LNCaP clone FGC (cell line): ENCODE results near the gene BCAT1.

Source experiments
- DNase-seq: peaks from one replicate; pipeline ENCODE4 v3.0.0-alpha.2; 2011; ENCODE audit warnings: low read depth
- H3K4me3 ChIP-seq: 2 replicates; pipeline ENCODE4 v1.5.1; 2011; ENCODE audit warnings: mild to moderate bottlenecking, low read depth, low read length, control low read depth
- TF ChIP-seq, protein P1 (sequence below): IDR thresholded peaks from 2 replicates; pipeline ENCODE4 v1.5.1; 2012; ENCODE audit warnings: mild to moderate bottlenecking; ENCODE audit not compliant: control insufficient read depth, insufficient read depth; ENCODE audit errors: extremely low read depth

The BCAT1 gene

DNA sequence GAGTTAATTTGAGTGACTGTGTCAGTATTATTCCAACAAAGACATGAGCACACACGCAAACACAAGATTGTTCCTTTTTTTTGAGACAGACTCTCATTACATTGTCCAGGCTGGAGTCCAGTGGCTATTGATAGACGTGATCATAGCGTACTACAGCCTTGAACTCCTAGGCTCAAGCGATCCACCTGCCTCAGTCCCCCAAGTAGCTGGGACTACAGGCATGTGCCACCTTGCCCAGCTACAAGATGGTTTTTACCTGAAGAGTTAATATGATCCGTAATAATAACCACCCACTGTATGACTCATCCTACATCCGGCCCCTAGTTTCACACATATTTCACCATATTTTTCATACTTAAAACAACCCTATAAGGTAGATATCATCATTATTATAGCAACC is 26.8 kb downstream of the BCAT1 start:
- no peak for DNase-seq
- H3K4me3 ChIP-seq = no peak overlapping the region
- TF ChIP-seq, protein P1, sequence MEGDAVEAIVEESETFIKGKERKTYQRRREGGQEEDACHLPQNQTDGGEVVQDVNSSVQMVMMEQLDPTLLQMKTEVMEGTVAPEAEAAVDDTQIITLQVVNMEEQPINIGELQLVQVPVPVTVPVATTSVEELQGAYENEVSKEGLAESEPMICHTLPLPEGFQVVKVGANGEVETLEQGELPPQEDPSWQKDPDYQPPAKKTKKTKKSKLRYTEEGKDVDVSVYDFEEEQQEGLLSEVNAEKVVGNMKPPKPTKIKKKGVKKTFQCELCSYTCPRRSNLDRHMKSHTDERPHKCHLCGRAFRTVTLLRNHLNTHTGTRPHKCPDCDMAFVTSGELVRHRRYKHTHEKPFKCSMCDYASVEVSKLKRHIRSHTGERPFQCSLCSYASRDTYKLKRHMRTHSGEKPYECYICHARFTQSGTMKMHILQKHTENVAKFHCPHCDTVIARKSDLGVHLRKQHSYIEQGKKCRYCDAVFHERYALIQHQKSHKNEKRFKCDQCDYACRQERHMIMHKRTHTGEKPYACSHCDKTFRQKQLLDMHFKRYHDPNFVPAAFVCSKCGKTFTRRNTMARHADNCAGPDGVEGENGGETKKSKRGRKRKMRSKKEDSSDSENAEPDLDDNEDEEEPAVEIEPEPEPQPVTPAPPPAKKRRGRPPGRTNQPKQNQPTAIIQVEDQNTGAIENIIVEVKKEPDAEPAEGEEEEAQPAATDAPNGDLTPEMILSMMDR = no peak

DNA sequence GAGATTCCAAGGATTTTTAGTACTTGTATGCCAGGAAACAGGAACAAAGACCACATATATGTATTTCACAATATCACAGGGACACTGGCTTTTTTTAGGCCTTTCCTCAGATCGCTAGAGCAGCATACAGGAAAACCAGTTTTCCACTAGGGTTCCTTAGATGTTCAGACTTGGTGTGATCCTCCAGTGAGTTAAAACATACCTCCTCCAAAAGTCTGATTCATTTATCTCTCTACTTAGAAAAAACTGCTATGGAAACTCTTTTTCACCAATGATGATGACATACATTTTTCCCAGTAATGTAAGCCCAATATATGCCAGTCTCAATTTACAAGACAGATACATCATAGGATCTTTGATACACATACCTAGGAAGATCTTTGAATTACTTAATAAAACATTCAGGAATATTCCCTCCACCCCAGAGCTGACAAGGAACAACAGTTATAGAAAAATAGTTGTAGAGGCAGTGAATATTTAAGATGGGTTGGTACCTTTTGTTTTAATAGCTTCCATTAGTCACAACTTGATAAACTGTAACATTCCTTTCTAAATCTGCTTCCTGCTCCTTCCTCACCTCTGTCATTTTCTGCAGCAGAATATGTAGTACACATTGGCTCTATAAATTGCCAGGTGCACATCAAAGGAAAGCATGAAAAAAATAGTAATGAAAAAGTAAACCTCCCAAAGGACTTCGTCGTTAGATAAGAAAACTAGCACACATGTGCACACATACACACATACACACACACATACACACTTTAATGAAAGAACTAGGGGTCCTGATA is 27.5 kb downstream of the BCAT1 start:
- no peak overlapping the region for H3K4me3 ChIP-seq
- DNase-seq = no peak
- TF ChIP-seq, protein P1 = no peak

DNA sequence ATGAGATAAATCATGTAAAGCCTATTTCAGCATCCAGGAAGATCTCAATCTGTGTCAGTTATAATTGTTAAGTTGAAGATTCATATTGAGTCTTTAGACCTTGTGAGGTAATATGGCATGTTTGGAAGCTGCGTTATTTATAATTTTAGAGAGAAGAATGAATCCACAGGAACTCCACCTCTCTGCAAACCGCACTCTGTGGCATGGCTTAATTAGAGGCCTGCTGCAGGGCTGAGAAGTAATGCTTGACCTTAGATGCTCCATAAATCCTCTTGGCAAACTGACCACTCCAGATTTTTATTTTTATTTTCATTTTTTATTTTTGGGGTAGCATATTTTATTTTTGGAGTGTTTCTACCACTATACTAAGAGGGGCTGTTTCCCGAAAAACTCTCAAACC is 28.8 kb downstream of the BCAT1 start:
- TF ChIP-seq, protein P1 = no peak
- DNase-seq = no peak
- H3K4me3 ChIP-seq = no peak overlapping the region

- H3K4me3 ChIP-seq = no peak overlapping the region
- DNase-seq = no peak
- TF ChIP-seq, protein P1 = no peak
Measured at GRCh38 chr12:24919346-24920001, 29.4 kb downstream of the BCAT1 start.

DNA sequence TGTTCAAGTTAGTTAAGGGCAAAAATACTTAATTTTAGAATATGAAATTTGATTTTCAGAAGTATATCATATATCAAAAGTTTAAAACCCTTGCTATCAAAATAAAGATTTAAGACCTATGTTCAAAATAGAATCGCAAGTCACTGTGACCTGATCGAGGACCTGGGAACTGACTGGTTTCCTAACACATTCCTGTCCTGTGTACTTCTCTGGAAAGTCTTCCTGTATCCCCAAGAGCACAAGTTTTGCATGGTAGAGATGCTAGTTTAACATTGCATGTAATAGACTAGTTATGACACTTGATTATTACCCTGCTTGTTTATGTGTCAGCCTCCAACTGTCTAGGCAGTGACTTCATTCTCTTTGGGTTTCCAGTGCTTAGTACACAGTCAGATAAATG is 30.3 kb downstream of the BCAT1 start:
- no peak overlapping the region for H3K4me3 ChIP-seq
- no peak for DNase-seq
- TF ChIP-seq, protein P1 = no peak

DNA sequence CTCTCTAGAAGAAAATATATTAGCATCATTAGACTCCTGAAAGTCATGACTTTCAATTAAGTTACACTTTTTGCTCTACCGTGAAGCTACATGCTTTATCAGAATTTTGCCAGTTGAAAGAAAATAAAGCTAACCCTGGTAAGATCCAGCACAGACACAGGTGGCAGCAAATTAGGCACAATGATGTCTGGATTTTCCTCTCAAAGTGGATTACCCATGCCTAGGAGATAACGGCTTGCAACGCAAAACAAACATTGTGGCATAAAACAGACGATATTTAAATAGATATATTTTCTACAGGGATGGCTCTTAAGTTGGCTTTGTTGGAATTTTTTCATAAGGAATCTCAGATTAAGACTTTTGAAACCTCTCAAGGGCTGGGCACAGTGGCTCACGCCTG is 33.4 kb downstream of the BCAT1 start:
- DNase-seq = no peak
- no peak overlapping the region for H3K4me3 ChIP-seq
- TF ChIP-seq, protein P1 = no peak
